Natural killer cell treated with Interleukin-12 subunit alpha and Interleukin-12 subunit beta and Interleukin-15 and Interleukin-18, amount 100 ng/mL, for 72 hours (primary cell): ENCODE results near the gene MBD5. TPM values are rescaled to one million over a fixed set of nuclear protein-coding genes. Genes with fewer than 3 reads are reported as not detected.
A peak's percentile ranks its signal among the peaks of the same experiment; 100 is the strongest.

Experiments used
- ATAC-seq, 2 donors: fragments of 150-1000 bp; cut with Tn5 transposase in 1 of 2; sonication (Bioruptor Pico), chemical (Tn5 transposase) in 1 of 2; 2 replicates each; pipeline ENCODE4 v1.10.0; 2021
- DNase-seq: peaks from one replicate; pipeline ENCODE4 v3.0.0; 2022; ENCODE audit warnings: low spot score
- H3K27ac Mint-ChIP-seq, 2 donors: 1 replicate in 1 of 2; 2 replicates in 1 of 2; pipeline ENCODE4 v1.8.0; 2022; ENCODE audit warnings: mixed read lengths in 2 of 2, mild to moderate bottlenecking in 1 of 2, moderate library complexity in 1 of 2
- H3K27me3 Mint-ChIP-seq, 2 donors: 1 replicate in 1 of 2; 2 replicates in 1 of 2; pipeline ENCODE4 v1.8.0; 2022; ENCODE audit warnings: mixed read lengths in 2 of 2
- H3K36me3 Mint-ChIP-seq: one replicate; pipeline ENCODE4 v1.8.0; 2022; ENCODE audit warnings: mixed read lengths
- H3K4me1 Mint-ChIP-seq, 2 donors: 1 replicate in 1 of 2; 2 replicates in 1 of 2; pipeline ENCODE4 v1.8.0; 2022; ENCODE audit warnings: low read depth in 2 of 2, mixed read lengths in 2 of 2, mild to moderate bottlenecking in 1 of 2
- H3K4me3 Mint-ChIP-seq: one replicate; pipeline ENCODE4 v1.8.0; 2022; ENCODE audit warnings: mixed read lengths
- H3K9me3 Mint-ChIP-seq: 2 replicates; pipeline ENCODE4 v1.8.0; 2022; ENCODE audit warnings: mixed read lengths
- total RNA-seq, 2 donors: library from RNA; stranded (reverse); gene quantifications; one replicate each; pipeline ENCODE4 v1.2.3, GENCODE V29; 2022

Gene MBD5
- total RNA-seq, 2 donors from 2014 or later = 29.2 to 32.4 TPM

GRCh38 chr2:148172131-148172753, 151.4 kb downstream of the MBD5 start:
- H3K27me3 Mint-ChIP-seq = no peaks in the 10 kb centered on the region
- DNase-seq (no peak), ATAC-seq (no peak)
- H3K36me3 Mint-ChIP-seq = peaks cover 6% of the 10 kb centered on the region
- no peaks in the 10 kb centered on the region for H3K9me3 Mint-ChIP-seq
- no peak overlapping the region for H3K4me3 Mint-ChIP-seq
- no peak overlapping the region for H3K27ac Mint-ChIP-seq
- no peaks in the 10 kb centered on the region for H3K4me1 Mint-ChIP-seq

GRCh38 chr2:148173168-148173567, 152.3 kb downstream of the MBD5 start:
- Mint-ChIP-seq H3K27me3 (no peaks in the 10 kb centered on the region), H3K27ac (no peak overlapping the region), H3K4me1 (no peaks in the 10 kb centered on the region), H3K4me3 (no peak overlapping the region), H3K9me3 (no peaks in the 10 kb centered on the region), H3K36me3 (peaks cover 6% of the 10 kb centered on the region)
- DNase-seq (no peak), ATAC-seq (no peak)

- no peak overlapping the region for H3K27ac Mint-ChIP-seq
- H3K4me3 Mint-ChIP-seq = no peak overlapping the region
- H3K36me3 Mint-ChIP-seq = no peaks in the 10 kb centered on the region
- no peaks in the 10 kb centered on the region for H3K9me3 Mint-ChIP-seq
- ATAC-seq (no peak), DNase-seq (no peak)
- H3K4me1 Mint-ChIP-seq = peaks cover 1% of the 10 kb centered on the region in 2 donors
- no peaks in the 10 kb centered on the region for H3K27me3 Mint-ChIP-seq
Observed at GRCh38 chr2:148177559-148177958, 156.7 kb downstream of the MBD5 start.

- Mint-ChIP-seq H3K27me3 (no peaks in the 10 kb centered on the region), H3K27ac (no peak overlapping the region), H3K4me1 (peaks cover 5% of the 10 kb centered on the region in 2 donors), H3K4me3 (no peak overlapping the region), H3K36me3 (peaks cover 5% of the 10 kb centered on the region), H3K9me3 (no peaks in the 10 kb centered on the region)
- DNase-seq (no peak), ATAC-seq (no peak)
Observed at GRCh38 chr2:148179724-148180123, 158.8 kb downstream of the MBD5 start.

- Mint-ChIP-seq H3K36me3 (peaks cover 27% of the 10 kb centered on the region), H3K4me3 (no peak overlapping the region), H3K9me3 (no peaks in the 10 kb centered on the region), H3K4me1 (peaks cover 5% of the 10 kb centered on the region in 2 donors), H3K27ac (no peak overlapping the region), H3K27me3 (no peaks in the 10 kb centered on the region)
- no peak for DNase-seq
- ATAC-seq = no peak
Observed at GRCh38 chr2:148184976-148185375, 164.1 kb downstream of the MBD5 start.

- no peak overlapping the region for H3K27ac Mint-ChIP-seq
- ATAC-seq (no peak), DNase-seq (no peak)
- H3K4me1 Mint-ChIP-seq = no peaks in the 10 kb centered on the region
- no peaks in the 10 kb centered on the region for H3K27me3 Mint-ChIP-seq
- H3K36me3 Mint-ChIP-seq = no peaks in the 10 kb centered on the region
- H3K9me3 Mint-ChIP-seq = no peaks in the 10 kb centered on the region
- H3K4me3 Mint-ChIP-seq = no peak overlapping the region
Observed at GRCh38 chr2:148194882-148195281, 174.0 kb downstream of the MBD5 start.

- no peaks in the 10 kb centered on the region for H3K36me3 Mint-ChIP-seq
- no peaks in the 10 kb centered on the region for H3K9me3 Mint-ChIP-seq
- DNase-seq = no peak
- H3K27ac Mint-ChIP-seq = no peak overlapping the region
- peak; percentile 51 to 69 for ATAC-seq
- H3K4me1 Mint-ChIP-seq = no peaks in the 10 kb centered on the region
- H3K4me3 Mint-ChIP-seq = no peak overlapping the region
- no peaks in the 10 kb centered on the region for H3K27me3 Mint-ChIP-seq
Observed at GRCh38 chr2:148201075-148202004, 180.4 kb downstream of the MBD5 start.

- H3K36me3 Mint-ChIP-seq = no peaks in the 10 kb centered on the region
Observed at GRCh38 chr2:148202237-148202636, 181.3 kb downstream of the MBD5 start.

GRCh38 chr2:148207111-148207510, 186.2 kb downstream of the MBD5 start:
- DNase-seq (no peak), ATAC-seq (no peak)
- H3K4me1 Mint-ChIP-seq = no peaks in the 10 kb centered on the region
- H3K27ac Mint-ChIP-seq = no peak overlapping the region
- no peaks in the 10 kb centered on the region for H3K36me3 Mint-ChIP-seq
- H3K27me3 Mint-ChIP-seq = no peaks in the 10 kb centered on the region
- no peak overlapping the region for H3K4me3 Mint-ChIP-seq
- no peaks in the 10 kb centered on the region for H3K9me3 Mint-ChIP-seq

More at GRCh38 chr2:148202237-148202636, 181.3 kb downstream of the MBD5 start:
- H3K9me3 Mint-ChIP-seq = no peaks in the 10 kb centered on the region
- no peaks in the 10 kb centered on the region for H3K27me3 Mint-ChIP-seq
- no peak for DNase-seq
- H3K27ac Mint-ChIP-seq = no peak overlapping the region
- no peak for ATAC-seq
- no peaks in the 10 kb centered on the region for H3K4me1 Mint-ChIP-seq
- no peak overlapping the region for H3K4me3 Mint-ChIP-seq

GRCh38 chr2:148209603-148210002, 188.7 kb downstream of the MBD5 start:
- Mint-ChIP-seq H3K4me3 (no peak overlapping the region), H3K27me3 (no peaks in the 10 kb centered on the region), H3K4me1 (no peaks in the 10 kb centered on the region), H3K27ac (no peak overlapping the region), H3K36me3 (no peaks in the 10 kb centered on the region), H3K9me3 (no peaks in the 10 kb centered on the region)
- DNase-seq (no peak), ATAC-seq (no peak)

- Mint-ChIP-seq H3K27ac (no peak overlapping the region), H3K36me3 (peaks cover 27% of the 10 kb centered on the region), H3K9me3 (peaks cover 7% of the 10 kb centered on the region), H3K27me3 (no peaks in the 10 kb centered on the region), H3K4me3 (no peak overlapping the region), H3K4me1 (no peaks in the 10 kb centered on the region)
- no peak for DNase-seq
- ATAC-seq = no peak
Observed at GRCh38 chr2:148218326-148219075, 197.6 kb downstream of the MBD5 start.

GRCh38 chr2:148221166-148221565, 200.3 kb downstream of the MBD5 start:
- H3K27ac Mint-ChIP-seq = no peak overlapping the region
- no peaks in the 10 kb centered on the region for H3K27me3 Mint-ChIP-seq
- peaks cover 6% of the 10 kb centered on the region in 2 donors for H3K4me1 Mint-ChIP-seq
- peaks cover 38% of the 10 kb centered on the region for H3K36me3 Mint-ChIP-seq
- peaks cover 9% of the 10 kb centered on the region for H3K9me3 Mint-ChIP-seq
- ATAC-seq (no peak), DNase-seq (no peak)
- no peak overlapping the region for H3K4me3 Mint-ChIP-seq

GRCh38 chr2:148221926-148222325, 201.0 kb downstream of the MBD5 start:
- no peaks in the 10 kb centered on the region for H3K27me3 Mint-ChIP-seq
- DNase-seq (no peak), ATAC-seq (no peak)
- peaks cover 9% of the 10 kb centered on the region for H3K9me3 Mint-ChIP-seq
- H3K27ac Mint-ChIP-seq = no peak overlapping the region
- H3K4me1 Mint-ChIP-seq = peaks cover 6% of the 10 kb centered on the region in 2 donors
- H3K4me3 Mint-ChIP-seq = no peak overlapping the region
- peaks cover 38% of the 10 kb centered on the region for H3K36me3 Mint-ChIP-seq

GRCh38 chr2:148231858-148232257, 211.0 kb downstream of the MBD5 start:
- no peak overlapping the region for H3K4me3 Mint-ChIP-seq
- H3K9me3 Mint-ChIP-seq = peaks cover 13% of the 10 kb centered on the region
- H3K4me1 Mint-ChIP-seq = peaks cover 0 to 5% of the 10 kb centered on the region in 2 donors
- peaks cover 27% of the 10 kb centered on the region for H3K36me3 Mint-ChIP-seq
- H3K27ac Mint-ChIP-seq = no peak overlapping the region
- ATAC-seq = no peak
- H3K27me3 Mint-ChIP-seq = no peaks in the 10 kb centered on the region
- no peak for DNase-seq
